ENCODE measurements around the gene FOXK2.

Gene FOXK2

GRCh38 chr17:82586576-82587233 lies 67.2 kb downstream of the FOXK2 start:
- no peak for TF ChIP-seq CTCF (IDR thresholded peaks at IDR 0.05; ENCODE audit: low read depth, low read length)
- no peak for DNase-seq (ENCODE audit: extremely low read depth, low read depth)

- no peak for TF ChIP-seq CTCF (IDR thresholded peaks at IDR 0.05; ENCODE audit: low read depth, low read length)
- DNase-seq (ENCODE audit: extremely low read depth, low read depth), result no peak
Observed at GRCh38 chr17:82587234-82588086, 67.9 kb downstream of the FOXK2 start.

- no peak for DNase-seq (ENCODE audit: extremely low read depth, low read depth)
- TF ChIP-seq CTCF (IDR thresholded peaks at IDR 0.05; ENCODE audit: low read depth, low read length), result no peak
Observed at GRCh38 chr17:82588266-82589175, 69.0 kb downstream of the FOXK2 start.

DNA sequence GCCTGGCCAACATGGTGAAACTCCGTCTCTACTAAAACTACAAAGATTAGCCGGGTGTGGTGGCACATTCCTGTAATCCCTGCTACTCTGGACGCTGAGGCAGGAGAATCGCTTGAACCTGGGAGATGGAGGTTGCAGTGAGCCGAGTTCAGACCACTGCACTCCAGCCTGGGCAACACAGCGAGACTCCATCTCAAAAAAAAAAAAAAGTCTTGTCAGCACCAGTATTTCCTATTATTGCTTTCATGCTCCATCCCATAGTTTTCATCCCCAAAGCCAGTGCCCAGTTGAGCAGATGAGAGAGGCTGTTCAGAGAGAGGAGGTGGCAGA lies 70.3 kb downstream of the FOXK2 start:
- no peak for DNase-seq (ENCODE audit: extremely low read depth, low read depth)
- no peak for TF ChIP-seq CTCF (IDR thresholded peaks at IDR 0.05; ENCODE audit: low read depth, low read length)

GRCh38 chr17:82590216-82590615 lies 70.7 kb downstream of the FOXK2 start:
- no peak for TF ChIP-seq CTCF (IDR thresholded peaks at IDR 0.05; ENCODE audit: low read depth, low read length)

GRCh38 chr17:82590881-82591539 lies 71.5 kb downstream of the FOXK2 start:
- no peak for TF ChIP-seq CTCF (IDR thresholded peaks at IDR 0.05; ENCODE audit: low read depth, low read length)
- DNase-seq (ENCODE audit: extremely low read depth, low read depth), result no peak

More at GRCh38 chr17:82590216-82590615, 70.7 kb downstream of the FOXK2 start:
- no peak for DNase-seq (ENCODE audit: extremely low read depth, low read depth)
